Tibial nerve (tissue), 4 donors: ENCODE measurements around the gene KRTAP3-3. TPM values are rescaled to one million over a fixed set of nuclear protein-coding genes. Genes with fewer than 3 reads are reported as not detected.
"Not testable (repeated sequence)": the region's sequence is repeated elsewhere in the genome, so short reads cannot be mapped to it uniquely, and the experiment has no call there.

Source experiments
- DNase-seq, 2 donors: peaks; one replicate each; pipeline ENCODE4 v3.0.0-alpha.2; 2019; ENCODE audit warnings: low spot score in 2 of 2
- H3K27ac ChIP-seq, 4 donors: fragments of 200-600 bp; sonication (generic) in 3 of 4; one replicate each; pipeline ENCODE4 v1.5.1; 2017 to 2019; ENCODE audit warnings: mild to moderate bottlenecking in 1 of 4
- H3K27me3 ChIP-seq, 2 donors: fragments of 200-600 bp; sonication (generic) in 1 of 2; one replicate each; pipeline versions ENCODE4 v1.5.1 to v1.6.0; 2017 to 2019
- H3K36me3 ChIP-seq, 3 donors: fragments of 200-600 bp; sonication (generic); one replicate each; pipeline ENCODE4 v1.5.1; 2018 to 2019
- H3K4me1 ChIP-seq, 4 donors: fragments of 200-600 bp; sonication (generic) in 3 of 4; one replicate each; pipeline ENCODE4 v1.5.1; 2017 to 2019
- H3K4me3 ChIP-seq, 4 donors: fragments of 200-600 bp; sonication (generic) in 3 of 4; one replicate each; pipeline ENCODE4 v1.5.1; 2017 to 2019; ENCODE audit warnings: mild to moderate bottlenecking in 1 of 4, moderate library complexity in 1 of 4
- H3K9me3 ChIP-seq, 4 donors: fragments of 200-600 bp; sonication (generic) in 3 of 4; one replicate each; pipeline ENCODE4 v1.5.1; 2017 to 2019
- CTCF ChIP-seq, 5 experiments: fragments of 200-600 bp in 3 of 5; fragments of 450-650 bp in 2 of 5; sonication (generic) in 3 of 5; IDR thresholded peaks; one replicate each; pipeline ENCODE4 v1.5.1; 2016 to 2019; ENCODE audit warnings: antibody characterized with exemption in 5 of 5, mild to moderate bottlenecking in 3 of 5, moderate library complexity in 2 of 5
- EP300 ChIP-seq, 2 donors: sonication (generic); formaldehyde crosslinking; IDR thresholded peaks; one replicate each; pipeline ENCODE4 v1.6.1; 2017; ENCODE audit warnings: antibody characterized with exemption in 2 of 2, mild to moderate bottlenecking in 1 of 2
- POLR2A ChIP-seq, 2 donors: fragments of 450-650 bp; IDR thresholded peaks; one replicate each; pipeline ENCODE4 v1.6.1; 2017; ENCODE audit warnings: antibody characterized with exemption in 2 of 2, mild to moderate bottlenecking in 2 of 2, moderate library complexity in 2 of 2
- WGBS, 2 donors: methylation state at CpG; one replicate each; pipeline ENCODE4 v1.1.5; 2018; 5-methylcytosine and 5-hydroxymethylcytosine counted together
- total RNA-seq, 4 donors: library from RNA; depleted of rRNA; stranded (reverse); fragments of >200 nt; gene quantifications; one replicate each; pipeline ENCODE4 v1.1.0, GENCODE V29; 2016

KRTAP3-3 gene
- total RNA-seq, 4 donors from 2014 or later, result not detected

GRCh38 chr17:41002814-41003213, 8.8 kb upstream of the KRTAP3-3 start:
- 35 to 40% methylated on average over 5 of the region's 5 CpGs for WGBS, 2 donors
- Histone ChIP-seq H3K9me3 (no peaks in the 10 kb centered on the region), H3K36me3 (no peaks in the 10 kb centered on the region), H3K27ac (no peak overlapping the region), H3K27me3 (no peaks in the 10 kb centered on the region), H3K4me1 (no peaks in the 10 kb centered on the region), H3K4me3 (no peak overlapping the region)
- TF ChIP-seq CTCF (IDR thresholded peaks at IDR 0.05) (no peak), POLR2A (IDR thresholded peaks at IDR 0.05) (no peak), EP300 (IDR thresholded peaks at IDR 0.05) (no peak)
- DNase-seq, result no peak

GRCh38 chr17:41001795-41002194, 7.8 kb upstream of the KRTAP3-3 start:
- TF ChIP-seq EP300 (IDR thresholded peaks at IDR 0.05) (no peak), POLR2A (IDR thresholded peaks at IDR 0.05) (no peak), CTCF (IDR thresholded peaks at IDR 0.05) (no peak)
- no peak overlapping the region for H3K4me3 ChIP-seq
- no peak for DNase-seq
- 68 to 84% methylated on average over 4 of the region's 4 CpGs for WGBS, 2 donors
- H3K27ac ChIP-seq, result no peak overlapping the region
- peaks cover 0 to under 1% of the 10 kb centered on the region in 2 donors for H3K27me3 ChIP-seq
- no peaks in the 10 kb centered on the region for H3K4me1 ChIP-seq
- H3K9me3 ChIP-seq, result no peaks in the 10 kb centered on the region
- no peaks in the 10 kb centered on the region for H3K36me3 ChIP-seq

- not testable (repeated sequence) for H3K27me3 ChIP-seq, H3K36me3 ChIP-seq, DNase-seq, H3K4me1 ChIP-seq, H3K27ac ChIP-seq, H3K9me3 ChIP-seq, H3K4me3 ChIP-seq
- 73 to 89% methylated on average over 6 of the region's 6 CpGs for WGBS, 2 donors
Measured at GRCh38 chr17:40999563-40999962, 5.6 kb upstream of the KRTAP3-3 start, which contains the start of gene KRTAP3-2. KRTAP3-2 (minus strand) TSS chr17:40999906; CDS start chr17:40999853, 53 bp downstream.

- no peak for DNase-seq
- no peak for TF ChIP-seq POLR2A (IDR thresholded peaks at IDR 0.05)
- TF ChIP-seq EP300 (IDR thresholded peaks at IDR 0.05), result no peak
- TF ChIP-seq CTCF (IDR thresholded peaks at IDR 0.05), result no peak
- WGBS, 2 donors, result 56 to 58% methylated on average over 2 of the region's 2 CpGs
- Histone ChIP-seq H3K4me1 (no peaks in the 10 kb centered on the region), H3K9me3 (no peaks in the 10 kb centered on the region), H3K36me3 (no peaks in the 10 kb centered on the region), H3K27ac (no peak overlapping the region), H3K27me3 (peaks cover 0 to 8% of the 10 kb centered on the region in 2 donors), H3K4me3 (no peak overlapping the region)
Measured at GRCh38 chr17:40997361-40997760, 3.4 kb upstream of the KRTAP3-3 start.

- WGBS, 2 donors, result 87 to 90% methylated on average over 4 of the region's 4 CpGs
- no peak for DNase-seq
- no peak overlapping the region for H3K27ac ChIP-seq
- no peaks in the 10 kb centered on the region for H3K9me3 ChIP-seq
- H3K27me3 ChIP-seq, result peaks cover 0 to 8% of the 10 kb centered on the region in 2 donors
- H3K36me3 ChIP-seq, result no peaks in the 10 kb centered on the region
- H3K4me3 ChIP-seq, result no peak overlapping the region
- no peaks in the 10 kb centered on the region for H3K4me1 ChIP-seq
- TF ChIP-seq EP300 (IDR thresholded peaks at IDR 0.05), result no peak
- no peak for TF ChIP-seq POLR2A (IDR thresholded peaks at IDR 0.05)
- no peak for TF ChIP-seq CTCF (IDR thresholded peaks at IDR 0.05)
Measured at GRCh38 chr17:40996829-40997228, 2.9 kb upstream of the KRTAP3-3 start.

GRCh38 chr17:40995116-40995515, 1.2 kb upstream of the KRTAP3-3 start:
- peaks cover 0 to 8% of the 10 kb centered on the region in 2 donors for H3K27me3 ChIP-seq
- WGBS, 2 donors, result 70 to 83% methylated on average over 1 of the region's 1 CpG
- no peak for DNase-seq

More at GRCh38 chr17:40995116-40995515, 1.2 kb upstream of the KRTAP3-3 start:
- Histone ChIP-seq H3K4me3 (no peak overlapping the region), H3K9me3 (no peaks in the 10 kb centered on the region), H3K4me1 (no peaks in the 10 kb centered on the region), H3K36me3 (no peaks in the 10 kb centered on the region), H3K27ac (no peak overlapping the region)
- TF ChIP-seq EP300 (IDR thresholded peaks at IDR 0.05), result no peak
- TF ChIP-seq CTCF (IDR thresholded peaks at IDR 0.05), result no peak
- no peak for TF ChIP-seq POLR2A (IDR thresholded peaks at IDR 0.05)
